HepG2 (cell line): ENCODE data around the gene MAP3K2. TPM values are rescaled to one million over a fixed set of nuclear protein-coding genes. Genes with fewer than 3 reads are reported as not detected.

Source experiments
- ATAC-seq: fragments of 200-7000 bp; cut with Tn5 transposase; 3 replicates; pipeline ENCODE4 v1.9.1; 2020; ENCODE audit warnings: mild to moderate bottlenecking, moderate library complexity
- BruUV-seq: library from RNA; stranded (reverse); fragments of 400-500 nt; replicated peaks from 2 replicates; lab custom pipeline; 2021; lab: Mats Ljungman, UMichigan
- CTCF ChIA-PET: fragments of 300-600 bp; formaldehyde crosslinking; extraction: SDS; loops from one replicate; lab custom pipeline; 2021; ENCODE audit warnings: low total read pairs, inconsistent platforms, low intra/inter-chr PET ratio; lab: Yijun Ruan, JAX
- POLR2A ChIA-PET: fragments of 350-600 bp; sonication (Branson Sonifier 250); formaldehyde crosslinking; loops from one replicate; lab custom pipeline; 2020; ENCODE audit warnings: antibody characterized with exemption, inconsistent platforms; lab: Yijun Ruan, JAX
- DNase-seq: peaks from one replicate; pipeline ENCODE4 v3.0.0-alpha.2; 2015; ENCODE audit warnings: low spot score
- FAIRE-seq: peaks from 3 replicates; lab custom pipeline; 2011; peaks lifted over from hg19 to GRCh38; lab: Jason Lieb, UNC
- H2AFZ ChIP-seq: one replicate; pipeline ENCODE4 v1.6.1; 2011; ENCODE audit warnings: low read length, inconsistent platforms
- H3K27ac ChIP-seq: fragments of 300-600 bp; 3 replicates; pipeline ENCODE4 v1.8.0; 2011; ENCODE audit warnings: mixed run types, mild to moderate bottlenecking, mixed read lengths, low read length, inconsistent platforms; ENCODE audit not compliant: insufficient read depth; ENCODE audit errors: extremely low read length
- H3K27me3 ChIP-seq, 2 experiments: fragments of 200-600 bp in 1 of 2; 2 replicates in 1 of 2; 3 replicates in 1 of 2; pipeline versions ENCODE4 v1.6.0 to v1.8.0; 2011; ENCODE audit warnings: low read length in 2 of 2, mild to moderate bottlenecking in 2 of 2, moderate library complexity in 2 of 2, inconsistent platforms in 1 of 2; ENCODE audit not compliant: insufficient read depth in 2 of 2, control insufficient read depth in 1 of 2
- H3K36me3 ChIP-seq, 2 experiments: fragments of 200-600 bp in 1 of 2; replicated peaks in 1 of 2; 2 replicates in 1 of 2; 3 replicates in 1 of 2; pipeline versions ENCODE4 v1.5.1 to v1.8.0; 2011; ENCODE audit warnings: low read length in 2 of 2, inconsistent platforms in 1 of 2; ENCODE audit not compliant: insufficient read depth in 2 of 2, control insufficient read depth in 1 of 2
- H3K4me1 ChIP-seq: 2 replicates; pipeline ENCODE4 v1.5.1; 2012; ENCODE audit warnings: low read length, inconsistent platforms; ENCODE audit not compliant: insufficient read depth
- H3K4me2 ChIP-seq: 2 replicates; pipeline ENCODE4 v1.6.0; 2011; ENCODE audit warnings: low read depth, low read length, inconsistent platforms
- H3K4me3 ChIP-seq, 3 experiments: fragments of 200-600 bp in 1 of 3; sonication (generic), shearing (Covaris generic) in 1 of 3; replicated peaks in 1 of 3; 2 replicates each; pipeline ENCODE4 v1.5.1; 2011 to 2016; ENCODE audit warnings: low read length in 3 of 3, inconsistent platforms in 2 of 3, low read depth in 2 of 3, mild to moderate bottlenecking in 2 of 3, control low read depth in 1 of 3, mixed read lengths in 1 of 3; ENCODE audit not compliant: insufficient read depth in 1 of 3
- H3K79me2 ChIP-seq: one replicate; pipeline ENCODE4 v1.6.1; 2011; ENCODE audit warnings: low read length, inconsistent platforms; ENCODE audit not compliant: insufficient read depth
- H3K9ac ChIP-seq: 2 replicates; pipeline ENCODE4 v1.6.0; 2011; ENCODE audit warnings: mild to moderate bottlenecking, low read depth, low read length, inconsistent platforms; ENCODE audit not compliant: insufficient read depth
- H3K9me3 ChIP-seq: 2 replicates; pipeline ENCODE4 v1.5.1; 2012; ENCODE audit warnings: mild to moderate bottlenecking, low read length
- H4K20me1 ChIP-seq: 2 replicates; pipeline ENCODE4 v1.6.0; 2011; ENCODE audit warnings: inconsistent platforms, mild to moderate bottlenecking, low read length, moderate library complexity; ENCODE audit not compliant: insufficient read depth
- AFF4 ChIP-seq: sonication (generic); formaldehyde crosslinking; IDR thresholded peaks from 2 replicates; pipeline ENCODE4 v1.4.0; 2020; ENCODE audit warnings: missing genetic modification reagents
- ARID2 ChIP-seq: sonication (generic); formaldehyde crosslinking; IDR thresholded peaks from 2 replicates; pipeline ENCODE4 v1.8.1; 2022; ENCODE audit warnings: mild to moderate bottlenecking, missing genetic modification reagents, borderline replicate concordance
- BRD4 ChIP-seq: sonication (generic); formaldehyde crosslinking; IDR thresholded peaks from 2 replicates; pipeline ENCODE4 v1.4.0; 2020; ENCODE audit warnings: missing genetic modification reagents
- CENPBD1 ChIP-seq: sonication (generic); formaldehyde crosslinking; IDR thresholded peaks from 2 replicates; pipeline ENCODE4 v1.8.0; 2022; ENCODE audit warnings: missing genetic modification reagents, low read depth, mild to moderate bottlenecking, borderline replicate concordance
- FOXA3 ChIP-seq: IDR thresholded peaks from 2 replicates; pipeline ENCODE4 v1.6.1; 2016; ENCODE audit warnings: missing genetic modification reagents, missing compliant biosample characterization
- GMEB1 ChIP-seq: sonication (generic); formaldehyde crosslinking; IDR thresholded peaks from 2 replicates; pipeline ENCODE4 v1.5.1; 2020; ENCODE audit warnings: missing genetic modification reagents, mild to moderate bottlenecking, borderline replicate concordance
- RNF2 ChIP-seq: fragments of 450-650 bp; conservative IDR thresholded peaks from 2 replicates; pipeline ENCODE4 v1.6.1; 2016; ENCODE audit warnings: low read depth
- ZBTB26 ChIP-seq: IDR thresholded peaks from 2 replicates; pipeline ENCODE4 v1.6.1; 2016; ENCODE audit warnings: missing compliant biosample characterization, missing genetic modification reagents, borderline replicate concordance
- ZFAT ChIP-seq: sonication (generic); formaldehyde crosslinking; conservative IDR thresholded peaks from 2 replicates; pipeline ENCODE4 v1.8.1; 2023; ENCODE audit warnings: missing genetic modification reagents, inconsistent platforms
- ZNF547 ChIP-seq: sonication (generic); formaldehyde crosslinking; IDR thresholded peaks from 2 replicates; pipeline ENCODE4 v1.5.1; 2020; ENCODE audit warnings: mild to moderate bottlenecking, missing genetic modification reagents
- ZNF619 ChIP-seq: sonication (generic); formaldehyde crosslinking; IDR thresholded peaks from 2 replicates; pipeline ENCODE4 v1.4.0; 2020; ENCODE audit warnings: mild to moderate bottlenecking, missing genetic modification reagents
- ZNF776 ChIP-seq: sonication (generic); formaldehyde crosslinking; IDR thresholded peaks from 2 replicates; pipeline ENCODE4 v1.4.0; 2020; ENCODE audit warnings: mild to moderate bottlenecking, missing genetic modification reagents
- ZSCAN22 ChIP-seq: sonication (generic); formaldehyde crosslinking; IDR thresholded peaks from 2 replicates; pipeline ENCODE4 v1.4.0; 2020; ENCODE audit warnings: mild to moderate bottlenecking, missing genetic modification reagents
- WGBS: methylation state at CpG from one replicate; pipeline ENCODE4 v1.1.6; 2017; ENCODE audit warnings: low lambda C conversion rate; 5-methylcytosine and 5-hydroxymethylcytosine counted together
- in situ Hi-C: cut with HindIII; loops from 2 replicates; pipeline ENCODE4 v1.10.0; 2017; ENCODE audit warnings: low pct_unique_long_range_greater_than_20kb; ENCODE audit not compliant: extremely low pct_ligation_motif_present
- intact Hi-C: fragments of 100-400 bp; cut with micrococcal nuclease; formaldehyde crosslinking; loops from one replicate; pipeline ENCODE4 v1.10.0; 2022; ENCODE audit not compliant: unreplicated experiment
- polyA plus RNA-seq, 8 experiments: library from polyadenylated mRNA; depleted of rRNA in 3 of 8; stranded (reverse) in 7 of 8; unstranded in 1 of 8; fragments of >200 nt; fragmentation: Illumina TruSeq in 4 of 8; extraction: Trizol in 4 of 8; gene quantifications; 2 replicates each; pipeline versions ENCODE4 v1.2.1 to v1.2.3, GENCODE V29; 2011 to 2016; ENCODE audit warnings: low read depth in 4 of 8, missing spikeins in 1 of 8, mixed read lengths in 1 of 8; ENCODE audit not compliant: insufficient read depth in 1 of 8
- total RNA-seq, 5 experiments: library from RNA; depleted of rRNA; stranded (reverse); fragments of >200 nt; fragmentation: Illumina TruSeq; extraction: Trizol; gene quantifications; 2 replicates each; pipeline ENCODE4 v1.2.3, GENCODE V29; 2016; ENCODE audit warnings: low read depth in 1 of 5

Gene MAP3K2
- total and polyA plus RNA-seq, 2 of the 13 experiments (the other 11 are each of a cell fraction or from before 2014, with no cell fraction given), result 12.2 to 37.2 TPM

GRCh38 chr2:127302168-127302567, 85.6 kb downstream of the MAP3K2 start (continued):
- no peak for TF ChIP-seq GMEB1 (CRISPR knock-in tag)

- DNase-seq, result peak; percentile 89
- Histone ChIP-seq H3K36me3 (peaks cover 20 to 35% of the 10 kb centered on the region in 2 experiments), H3K9me3 (no peaks in the 10 kb centered on the region), H3K9ac (peak within 1 kb of the TSS; percentile 84), H3K27ac (peak within 1 kb of the TSS; percentile 69), H3K4me3 (peak within 1 kb of the TSS; percentile 82 to 97 (median 88)), H3K4me2 (peak within 1 kb of the TSS; percentile 95), H3K4me1 (peaks cover 22% of the 10 kb centered on the region), H2AFZ (peak within 1 kb of the TSS; percentile 25), H3K27me3 (no peaks in the 10 kb centered on the region; a peak in 1 of 5 replicates), H3K79me2 (peaks cover 19% of the 10 kb centered on the region), H4K20me1 (no peaks in the 10 kb centered on the region)
- BruUV-seq, result no TSS peak
- in situ Hi-C loops, result no loop called here
- WGBS, result under 1% methylated on average over 35 of the region's 55 CpGs
- ChIA-PET POLR2A (interaction anchor here (0.7 to 1.8 kb wide), 25 partner anchors 9 to 406 kb away, joined by 3 to 35 read pairs (median 3); partner anchors contain the start of genes IWS1 and PROC), CTCF (interaction anchor here (1.8 kb wide), 1 partner anchor 97 kb away, joined by 7 read pairs; no protein-coding TSS in a partner anchor)
- peak; percentile 73 for FAIRE-seq
- peak; percentile 99 for ATAC-seq
- intact Hi-C loops, result loop anchor here (5.0 kb wide), 1 partner anchor 97 kb away; no protein-coding TSS in a partner anchor
- TF ChIP-seq BRD4 (CRISPR knock-in tag) (peak; percentile 87), ARID2 (CRISPR knock-in tag) (no peak), CENPBD1 (CRISPR knock-in tag) (no peak; the same call in 1 of the 2 replicates), ZBTB26 (CRISPR knock-in tag) (peak; percentile 69), ZNF619 (CRISPR knock-in tag) (no peak; the same call in 1 of the 2 replicates), ZSCAN22 (no peak; the same call in 1 of the 2 replicates), ZNF547 (CRISPR knock-in tag) (peak; percentile 92; the same call in 1 of the 2 replicates), FOXA3 (peak; percentile 61; the same call in 1 of the 2 replicates), ZNF776 (CRISPR knock-in tag) (peak; percentile 96), AFF4 (CRISPR knock-in tag) (0 out of 2 replicates have a peak, but pooled peaks have one; percentile 42), RNF2 (no peak; the same call in 1 of the 2 replicates), ZFAT (no peak)
These were observed 93.8 kb downstream of the MAP3K2 start, which contains the start of gene ERCC3 for GRCh38 chr2:127293748-127294562. Gene ERCC3, minus strand, starts transcription at chr2:127294144. Its CDS starts 63 bp downstream, at chr2:127294081.
